SK-N-MC (cell line): ENCODE data around the gene SNX27.

Experiments
- EZH2 ChIP-seq: fragments of 200-600 bp; sonication (generic); IDR thresholded peaks from one replicate; pipeline ENCODE4 v1.6.1; 2017; ENCODE audit warnings: antibody characterized with exemption
- FOXP2 ChIP-seq: optimal IDR thresholded peaks from 2 replicates; pipeline ENCODE3; 2011; ENCODE audit warnings: mild to moderate bottlenecking, moderate library complexity; ENCODE audit not compliant: insufficient read depth; ENCODE audit errors: extremely low read length, control extremely low read depth
- POLR2AphosphoS5 ChIP-seq: IDR thresholded peaks from 2 replicates; pipeline ENCODE4 v1.6.1; 2012; ENCODE audit warnings: mild to moderate bottlenecking, low read depth, low read length, borderline replicate concordance

- no peak for TF ChIP-seq POLR2AphosphoS5
- TF ChIP-seq EZH2 = no peak
- no peak for TF ChIP-seq FOXP2
Measured at GRCh38 chr1:151711044-151711800, 99.4 kb downstream of the SNX27 start.
